ENCODE data around the gene TMEM132C. TPM values are rescaled to one million over a fixed set of nuclear protein-coding genes. Genes with fewer than 3 reads are reported as not detected.

The TMEM132C gene
- total RNA-seq, 1 donor from 2014 or later = not detected

DNA sequence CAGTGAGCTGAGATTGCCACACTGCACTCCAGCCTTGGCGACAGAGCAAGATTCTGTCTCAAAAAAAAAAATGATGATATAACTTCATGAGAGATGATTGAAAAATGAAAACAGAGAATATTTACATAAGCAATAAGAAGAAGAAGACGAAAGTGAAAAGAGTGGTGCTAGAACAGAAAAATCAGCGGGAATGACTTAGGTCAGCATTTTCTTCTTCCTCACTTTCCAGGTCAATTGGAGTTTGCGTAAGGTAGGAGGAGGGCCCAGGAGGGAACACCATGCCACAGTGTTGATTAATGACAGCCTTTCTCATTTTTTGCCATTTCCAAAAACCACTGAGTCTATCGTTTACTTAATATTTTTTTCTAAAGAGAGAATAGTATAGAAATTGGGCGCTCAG lies 356.8 kb downstream of the TMEM132C start:
- no peak for ATAC-seq (ENCODE audit: low read depth)
- H3K27me3 Mint-ChIP-seq = no peaks in the 10 kb centered on the region
- H3K36me3 Mint-ChIP-seq (ENCODE audit: low read depth) = no peaks in the 10 kb centered on the region
- peaks cover 5% of the 10 kb centered on the region for H3K9me3 Mint-ChIP-seq
- no peak overlapping the region for H3K4me3 Mint-ChIP-seq
- intact Hi-C loops (cut with micrococcal nuclease) = no loop called here
- TF ChIP-seq, protein P1, sequence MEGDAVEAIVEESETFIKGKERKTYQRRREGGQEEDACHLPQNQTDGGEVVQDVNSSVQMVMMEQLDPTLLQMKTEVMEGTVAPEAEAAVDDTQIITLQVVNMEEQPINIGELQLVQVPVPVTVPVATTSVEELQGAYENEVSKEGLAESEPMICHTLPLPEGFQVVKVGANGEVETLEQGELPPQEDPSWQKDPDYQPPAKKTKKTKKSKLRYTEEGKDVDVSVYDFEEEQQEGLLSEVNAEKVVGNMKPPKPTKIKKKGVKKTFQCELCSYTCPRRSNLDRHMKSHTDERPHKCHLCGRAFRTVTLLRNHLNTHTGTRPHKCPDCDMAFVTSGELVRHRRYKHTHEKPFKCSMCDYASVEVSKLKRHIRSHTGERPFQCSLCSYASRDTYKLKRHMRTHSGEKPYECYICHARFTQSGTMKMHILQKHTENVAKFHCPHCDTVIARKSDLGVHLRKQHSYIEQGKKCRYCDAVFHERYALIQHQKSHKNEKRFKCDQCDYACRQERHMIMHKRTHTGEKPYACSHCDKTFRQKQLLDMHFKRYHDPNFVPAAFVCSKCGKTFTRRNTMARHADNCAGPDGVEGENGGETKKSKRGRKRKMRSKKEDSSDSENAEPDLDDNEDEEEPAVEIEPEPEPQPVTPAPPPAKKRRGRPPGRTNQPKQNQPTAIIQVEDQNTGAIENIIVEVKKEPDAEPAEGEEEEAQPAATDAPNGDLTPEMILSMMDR (IDR thresholded peaks at IDR 0.05) = no peak
- POLR2A ChIA-PET = no interaction called here
- DNase-seq = no peak
- H3K4me1 Mint-ChIP-seq = no peaks in the 10 kb centered on the region
- CTCF ChIA-PET = no interaction called here
- H3K27ac Mint-ChIP-seq = no peak overlapping the region

DNA sequence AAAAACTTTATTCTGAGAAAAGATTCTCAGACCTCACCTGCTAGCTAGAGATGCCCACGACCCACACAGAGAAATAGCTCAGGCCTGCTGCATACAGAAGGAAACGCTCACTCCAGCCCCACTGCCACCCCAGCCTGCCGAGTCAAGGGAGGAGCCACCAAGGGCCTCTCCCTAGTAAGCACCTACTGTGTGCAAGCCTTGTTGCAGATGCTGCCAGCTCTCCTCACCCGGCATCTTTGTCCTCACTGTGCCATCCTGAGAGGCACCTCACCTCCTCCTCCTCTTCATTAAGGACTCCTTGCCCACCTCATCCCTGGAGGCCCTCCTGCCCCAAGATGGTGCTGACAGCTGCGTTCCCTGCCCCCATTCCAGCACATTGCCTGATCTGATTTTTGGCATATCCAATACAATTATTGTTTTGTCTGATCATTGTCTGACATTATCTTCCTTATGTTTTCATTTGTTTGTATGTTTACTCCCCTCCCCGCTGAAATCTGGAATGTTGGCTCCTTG lies 359.9 kb downstream of the TMEM132C start:
- DNase-seq (no peak), ATAC-seq (ENCODE audit: low read depth) (no peak)
- no peak overlapping the region for H3K4me3 Mint-ChIP-seq
- TF ChIP-seq, protein P1 (IDR thresholded peaks at IDR 0.05) = no peak
- intact Hi-C loops (cut with micrococcal nuclease) = no loop called here
- ChIA-PET POLR2A (no interaction called here), CTCF (no interaction called here)
- no peaks in the 10 kb centered on the region for H3K4me1 Mint-ChIP-seq
- H3K9me3 Mint-ChIP-seq = peaks cover 5% of the 10 kb centered on the region
- no peaks in the 10 kb centered on the region for H3K36me3 Mint-ChIP-seq (ENCODE audit: low read depth)
- H3K27ac Mint-ChIP-seq = no peak overlapping the region
- peaks cover 2% of the 10 kb centered on the region for H3K27me3 Mint-ChIP-seq

DNA sequence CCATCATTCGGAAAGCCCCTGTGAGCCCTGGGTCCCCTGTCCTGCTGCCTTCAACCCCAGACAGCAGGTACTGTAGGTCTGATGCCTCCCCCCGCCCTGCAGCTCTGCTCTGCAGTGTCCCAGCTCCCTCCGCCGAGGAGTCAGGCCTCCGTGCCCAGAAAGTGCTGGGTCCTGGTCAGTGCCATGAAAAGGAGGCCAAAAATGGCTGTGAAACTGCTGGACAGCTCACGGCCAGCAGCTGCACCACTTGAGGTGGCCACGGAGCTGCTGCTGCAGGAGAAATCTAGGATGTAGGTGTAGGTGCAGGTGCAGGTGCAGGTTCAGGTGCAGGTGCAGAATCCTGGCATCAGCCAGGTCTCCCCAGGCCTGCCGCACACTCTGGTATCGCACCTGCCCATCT lies 360.7 kb downstream of the TMEM132C start:
- H3K27me3 Mint-ChIP-seq = peaks cover 2% of the 10 kb centered on the region
- POLR2A ChIA-PET = no interaction called here
- intact Hi-C loops (cut with micrococcal nuclease) = no loop called here
- H3K4me3 Mint-ChIP-seq = no peak overlapping the region
- no peak overlapping the region for H3K27ac Mint-ChIP-seq
- DNase-seq (no peak), ATAC-seq (ENCODE audit: low read depth) (no peak)
- CTCF ChIA-PET = no interaction called here
- H3K4me1 Mint-ChIP-seq = no peaks in the 10 kb centered on the region
- TF ChIP-seq, protein P1 (IDR thresholded peaks at IDR 0.05) = no peak
- H3K36me3 Mint-ChIP-seq (ENCODE audit: low read depth) = no peaks in the 10 kb centered on the region
- peaks cover 5% of the 10 kb centered on the region for H3K9me3 Mint-ChIP-seq

DNA sequence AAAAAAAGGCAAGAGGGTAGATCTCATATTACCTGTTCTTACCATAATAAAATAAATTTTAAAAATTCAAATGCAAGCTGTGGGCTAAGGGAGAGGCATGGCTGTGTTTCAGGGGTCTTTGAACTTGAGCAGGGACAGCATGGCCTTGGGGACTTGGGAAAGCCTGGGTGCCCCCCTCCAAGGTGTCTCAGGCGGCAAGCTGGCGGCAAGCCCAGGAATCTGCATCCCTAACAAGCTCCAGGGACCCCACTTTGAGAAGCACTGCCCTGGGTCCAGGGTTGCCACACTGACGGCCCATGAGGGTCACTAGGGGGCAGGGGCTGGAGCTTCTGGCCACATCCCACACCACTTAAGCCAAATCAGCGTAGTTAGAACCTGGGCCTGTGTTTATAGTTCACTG lies 363.0 kb downstream of the TMEM132C start:
- no peak overlapping the region for H3K27ac Mint-ChIP-seq
- peaks cover 2% of the 10 kb centered on the region for H3K27me3 Mint-ChIP-seq
- H3K36me3 Mint-ChIP-seq (ENCODE audit: low read depth) = no peaks in the 10 kb centered on the region
- TF ChIP-seq, protein P1 (IDR thresholded peaks at IDR 0.05) = no peak
- ChIA-PET CTCF (no interaction called here), POLR2A (no interaction called here)
- ATAC-seq (ENCODE audit: low read depth) (no peak), DNase-seq (no peak)
- peaks cover 2% of the 10 kb centered on the region for H3K9me3 Mint-ChIP-seq
- H3K4me3 Mint-ChIP-seq = no peak overlapping the region
- intact Hi-C loops (cut with micrococcal nuclease) = no loop called here
- no peaks in the 10 kb centered on the region for H3K4me1 Mint-ChIP-seq

DNA sequence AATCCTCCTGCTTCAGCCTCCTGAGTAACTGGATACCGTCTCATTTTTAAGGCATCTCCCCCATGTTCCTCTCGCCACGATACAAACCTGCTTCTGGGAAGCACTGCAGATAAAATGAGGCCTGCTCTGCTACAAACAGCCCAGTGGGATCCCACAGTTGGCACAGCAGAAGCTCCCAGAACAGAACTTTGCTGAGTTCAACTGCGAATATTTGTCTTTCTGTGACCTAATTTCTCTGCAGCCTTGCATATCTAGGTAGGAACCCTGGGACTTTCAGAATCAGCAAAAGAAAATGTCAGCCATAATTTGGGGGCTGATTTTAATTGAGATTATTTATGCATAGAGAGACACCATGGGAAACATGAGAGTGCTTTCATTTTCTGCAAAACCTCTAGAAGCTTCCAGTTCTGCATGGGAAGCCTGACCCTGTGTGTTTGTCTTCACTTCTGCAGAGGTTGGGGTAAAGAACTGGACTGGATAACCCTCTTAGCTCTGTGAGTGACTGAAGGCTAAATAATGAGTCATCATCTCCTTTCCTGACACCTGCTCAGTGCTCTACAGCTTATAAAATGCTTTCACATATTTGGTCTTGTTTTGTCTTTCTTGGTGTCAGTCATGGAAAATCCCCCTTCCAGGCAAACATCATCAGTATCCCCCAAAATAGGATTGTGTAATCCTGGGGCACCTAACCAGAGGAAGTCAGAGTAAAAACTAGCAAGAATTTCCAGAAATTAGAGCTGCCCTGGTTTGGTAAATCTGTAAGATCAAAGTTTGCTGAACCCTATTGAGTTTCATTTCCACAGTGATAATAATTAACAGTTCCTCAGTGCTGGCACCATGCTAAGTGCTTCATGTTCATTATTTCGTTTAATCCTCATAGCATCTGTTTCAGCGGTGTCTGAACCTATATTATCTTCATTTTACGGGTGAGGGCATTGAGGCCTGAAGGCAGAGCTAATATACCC lies 371.0 kb downstream of the TMEM132C start:
- H3K27me3 Mint-ChIP-seq = no peaks in the 10 kb centered on the region
- H3K36me3 Mint-ChIP-seq (ENCODE audit: low read depth) = no peaks in the 10 kb centered on the region
- ChIA-PET CTCF (no interaction called here), POLR2A (no interaction called here)
- no peak overlapping the region for H3K27ac Mint-ChIP-seq
- no peak for ATAC-seq (ENCODE audit: low read depth)
- intact Hi-C loops (cut with micrococcal nuclease) = no loop called here
- H3K9me3 Mint-ChIP-seq = peaks cover 3% of the 10 kb centered on the region
- no peak for DNase-seq
- no peak overlapping the region for H3K4me3 Mint-ChIP-seq
- no peaks in the 10 kb centered on the region for H3K4me1 Mint-ChIP-seq
- TF ChIP-seq, protein P1 (IDR thresholded peaks at IDR 0.05) = no peak

Data from activated B cell treated with CpG ODN at 0.5 μM for 24 hours (primary cell).